ENCODE results near the gene NFIB. TPM values are rescaled to one million over a fixed set of nuclear protein-coding genes. Genes with fewer than 3 reads are reported as not detected.

NFIB gene
- total RNA-seq, 2 donors from 2014 or later, result 5.3 to 14.1 TPM

GRCh38 chr9:14086495-14086894 lies 227.4 kb downstream of the NFIB start:
- no peak for DNase-seq
- Histone ChIP-seq H3K9ac (ENCODE audit: extremely low read depth, low read length, poor library complexity, severe bottlenecking) (no peak overlapping the region), H3K9me3 (ENCODE audit: control insufficient read depth, low read length) (no peaks in the 10 kb centered on the region), H3K4me3 (ENCODE audit: low read length) (no peak overlapping the region), H3K27ac (ENCODE audit: low read depth, low read length) (no peak overlapping the region), H3K36me3 (ENCODE audit: control insufficient read depth, insufficient read depth, low read length) (no peaks in the 10 kb centered on the region), H3K4me1 (ENCODE audit: control insufficient read depth, insufficient read depth, low read length) (no peaks in the 10 kb centered on the region), H3K27me3 (ENCODE audit: control insufficient read depth, insufficient read depth, low read length, poor library complexity, severe bottlenecking) (no peaks in the 10 kb centered on the region)
- H3K9me3 Mint-ChIP-seq, result no peaks in the 10 kb centered on the region
- 83 to 95% methylated on average over 3 to 5 of the region's 5 CpGs for WGBS, 2 experiments (ENCODE audit: insufficient coverage in 1 of 2, insufficient read length in 1 of 2)
- H3K4me1 Mint-ChIP-seq, result peaks cover 17% of the 10 kb centered on the region
- H3K36me3 Mint-ChIP-seq (ENCODE audit: low read depth), result no peaks in the 10 kb centered on the region
- no peak for TF ChIP-seq CTCF (conservative IDR thresholded peaks at IDR 0.05)
- no peak overlapping the region for H3K27ac Mint-ChIP-seq
- no peak overlapping the region for H3K4me3 Mint-ChIP-seq
- H3K27me3 Mint-ChIP-seq (ENCODE audit: insufficient read depth), result no peaks in the 10 kb centered on the region

- no peaks in the 10 kb centered on the region for H3K27me3 Mint-ChIP-seq (ENCODE audit: insufficient read depth)
- H3K36me3 Mint-ChIP-seq (ENCODE audit: low read depth), result no peaks in the 10 kb centered on the region
- Histone ChIP-seq H3K27me3 (ENCODE audit: control insufficient read depth, insufficient read depth, low read length, poor library complexity, severe bottlenecking) (no peaks in the 10 kb centered on the region), H3K4me1 (ENCODE audit: control insufficient read depth, insufficient read depth, low read length) (no peaks in the 10 kb centered on the region), H3K36me3 (ENCODE audit: control insufficient read depth, insufficient read depth, low read length) (no peaks in the 10 kb centered on the region), H3K9ac (ENCODE audit: extremely low read depth, low read length, poor library complexity, severe bottlenecking) (no peak overlapping the region), H3K27ac (ENCODE audit: low read depth, low read length) (no peak overlapping the region), H3K4me3 (ENCODE audit: low read length) (no peak overlapping the region), H3K9me3 (ENCODE audit: control insufficient read depth, low read length) (no peaks in the 10 kb centered on the region)
- no peak for TF ChIP-seq CTCF (conservative IDR thresholded peaks at IDR 0.05)
- no peaks in the 10 kb centered on the region for H3K9me3 Mint-ChIP-seq
- WGBS, 2 experiments (ENCODE audit: insufficient coverage in 1 of 2, insufficient read length in 1 of 2), result 100% methylated on average over 1 of the region's 1 CpG; no CpG with 5 or more reads in 1 of the 2 experiments
- no peak for DNase-seq
- H3K27ac Mint-ChIP-seq, result no peak overlapping the region
- no peak overlapping the region for H3K4me3 Mint-ChIP-seq
- H3K4me1 Mint-ChIP-seq, result peaks cover 20% of the 10 kb centered on the region
Observed at GRCh38 chr9:14085810-14086209, 228.1 kb downstream of the NFIB start.

GRCh38 chr9:14084867-14085266 lies 229.1 kb downstream of the NFIB start:
- no peak for DNase-seq
- no peak overlapping the region for H3K4me3 ChIP-seq (ENCODE audit: low read length)
- no peak overlapping the region for H3K9ac ChIP-seq (ENCODE audit: extremely low read depth, low read length, poor library complexity, severe bottlenecking)
- H3K27me3 Mint-ChIP-seq (ENCODE audit: insufficient read depth), result no peaks in the 10 kb centered on the region
- peak overlapping the region; percentile 40 for H3K27ac ChIP-seq (ENCODE audit: low read depth, low read length)
- H3K27me3 ChIP-seq (ENCODE audit: control insufficient read depth, insufficient read depth, low read length, poor library complexity, severe bottlenecking), result no peaks in the 10 kb centered on the region
- H3K9me3 ChIP-seq (ENCODE audit: control insufficient read depth, low read length), result no peaks in the 10 kb centered on the region
- H3K4me1 Mint-ChIP-seq, result peaks cover 27% of the 10 kb centered on the region
- H3K4me1 ChIP-seq (ENCODE audit: control insufficient read depth, insufficient read depth, low read length), result peaks cover 2% of the 10 kb centered on the region
- H3K27ac Mint-ChIP-seq, result no peak overlapping the region
- TF ChIP-seq CTCF (conservative IDR thresholded peaks at IDR 0.05), result no peak
- H3K36me3 ChIP-seq (ENCODE audit: control insufficient read depth, insufficient read depth, low read length), result no peaks in the 10 kb centered on the region
- H3K4me3 Mint-ChIP-seq, result no peak overlapping the region
- H3K36me3 Mint-ChIP-seq (ENCODE audit: low read depth), result no peaks in the 10 kb centered on the region
- WGBS, 2 experiments (ENCODE audit: insufficient coverage in 1 of 2, insufficient read length in 1 of 2), result 91 to 99% methylated on average over 3 of the region's 3 CpGs
- H3K9me3 Mint-ChIP-seq, result no peaks in the 10 kb centered on the region

Data from endodermal cell (in vitro differentiated cells).